Measurements from ENCODE around the gene PRDM11.
"Not testable (repeated sequence)": the region's sequence is repeated elsewhere in the genome, so short reads cannot be mapped to it uniquely, and the experiment has no call there.

PRDM11 gene

GRCh38 chr11:45238724-45239123 is 92.3 kb downstream of the PRDM11 start:
- no peak for TF ChIP-seq CTCF (IDR thresholded peaks at IDR 0.05; ENCODE audit: extremely low read depth, missing control alignments)
- DNase-seq (ENCODE audit: low spot score): no peak

GRCh38 chr11:45239733-45240132 is 93.3 kb downstream of the PRDM11 start:
- no peak for TF ChIP-seq CTCF (IDR thresholded peaks at IDR 0.05; ENCODE audit: extremely low read depth, missing control alignments)
- DNase-seq (ENCODE audit: low spot score): no peak

- DNase-seq (ENCODE audit: low spot score): no peak
- TF ChIP-seq CTCF (IDR thresholded peaks at IDR 0.05; ENCODE audit: extremely low read depth, missing control alignments): no peak
These were observed 97.5 kb downstream of the PRDM11 start for GRCh38 chr11:45243967-45244366.

- no peak for TF ChIP-seq CTCF (IDR thresholded peaks at IDR 0.05; ENCODE audit: extremely low read depth, missing control alignments)
- no peak for DNase-seq (ENCODE audit: low spot score)
These were observed 99.0 kb downstream of the PRDM11 start for GRCh38 chr11:45245218-45246045.

- DNase-seq (ENCODE audit: low spot score): no peak
- TF ChIP-seq CTCF (IDR thresholded peaks at IDR 0.05; ENCODE audit: extremely low read depth, missing control alignments): no peak
These were observed 99.8 kb downstream of the PRDM11 start for GRCh38 chr11:45246241-45246640.

GRCh38 chr11:45247433-45247832 is 101.0 kb downstream of the PRDM11 start:
- TF ChIP-seq CTCF (IDR thresholded peaks at IDR 0.05; ENCODE audit: extremely low read depth, missing control alignments): no peak
- DNase-seq (ENCODE audit: low spot score): no peak

- DNase-seq (ENCODE audit: low spot score): no peak
These were observed 102.1 kb downstream of the PRDM11 start for GRCh38 chr11:45248501-45249011.

GRCh38 chr11:45249372-45249771 is 102.9 kb downstream of the PRDM11 start:
- DNase-seq (ENCODE audit: low spot score): not testable (repeated sequence)

More at GRCh38 chr11:45248501-45249011, 102.1 kb downstream of the PRDM11 start:
- TF ChIP-seq CTCF (IDR thresholded peaks at IDR 0.05; ENCODE audit: extremely low read depth, missing control alignments): no peak
